Caki2 (cell line): ENCODE measurements around the gene CAMP. TPM values are rescaled to one million over a fixed set of nuclear protein-coding genes. Genes with fewer than 3 reads are reported as not detected.
"Not testable (repeated sequence)": the region's sequence is repeated elsewhere in the genome, so short reads cannot be mapped to it uniquely, and the experiment has no call there.

Experiments
- DNase-seq: peaks from one replicate; pipeline ENCODE4 v3.0.0-alpha.2; 2015; ENCODE audit warnings: low read depth
- in situ Hi-C: cut with HindIII; loops from 2 replicates; pipeline ENCODE4 v1.10.0; 2016; ENCODE audit warnings: low sequenced_read_pairs, low pct_unique_long_range_greater_than_20kb, mixed read lengths
- total RNA-seq: library from RNA; depleted of rRNA; stranded (reverse); fragments of >200 nt; shearing (Covaris generic); gene quantifications from 2 replicates; pipeline ENCODE4 v1.2.3, GENCODE V29; 2014; ENCODE audit warnings: low replicate concordance

CAMP gene
- total RNA-seq, 1 experiment from 2014 or later, result not detected

- DNase-seq, result no peak
- in situ Hi-C loops, result no loop called here
Observed at GRCh38 chr3:48241796-48242455, 18.6 kb downstream of the CAMP start.

DNA sequence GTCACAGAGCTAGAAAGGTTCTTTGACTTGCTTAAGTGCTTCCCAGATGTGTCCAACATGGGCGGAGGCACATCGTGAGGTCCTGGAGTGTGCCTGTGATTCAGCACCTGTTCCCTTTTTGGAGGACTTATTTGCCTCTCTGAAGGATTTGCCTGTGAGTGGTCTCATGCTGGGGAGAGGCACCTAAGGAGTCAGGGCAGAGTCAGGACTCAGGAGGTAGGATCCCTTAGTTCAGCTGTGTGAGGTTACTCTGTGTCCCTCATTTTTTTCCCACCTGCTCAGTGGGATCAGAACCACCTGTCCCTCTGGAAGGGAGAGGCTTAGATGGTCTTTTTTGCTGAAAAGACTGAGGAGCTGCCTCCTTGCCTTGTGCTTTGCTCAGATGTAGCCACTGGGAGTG is 20.6 kb downstream of the CAMP start:
- DNase-seq, result no peak
- in situ Hi-C loops, result no loop called here

DNA sequence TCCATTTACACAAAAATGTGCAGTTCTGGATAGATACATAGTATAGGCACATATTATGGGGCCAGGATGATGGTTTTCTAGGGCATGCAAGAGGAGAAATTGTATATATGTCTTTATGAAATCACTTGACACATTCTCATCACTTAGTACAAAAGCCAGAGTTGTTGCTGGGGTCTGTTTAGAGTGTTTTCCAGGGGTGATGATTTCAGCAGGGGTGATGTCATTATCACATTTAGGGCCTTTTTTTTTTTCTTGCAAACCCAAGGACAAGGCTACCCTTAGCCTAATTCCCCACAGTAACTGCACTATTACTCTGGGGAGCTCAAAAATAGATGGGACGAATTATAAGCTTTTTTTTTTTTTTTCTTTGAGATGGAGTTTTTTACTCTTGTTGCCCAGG is 21.2 kb downstream of the CAMP start:
- in situ Hi-C loops, result no loop called here
- no peak for DNase-seq

- DNase-seq, result no peak
- in situ Hi-C loops, result no loop called here
Observed at GRCh38 chr3:48245136-48245535, 21.8 kb downstream of the CAMP start.

DNA sequence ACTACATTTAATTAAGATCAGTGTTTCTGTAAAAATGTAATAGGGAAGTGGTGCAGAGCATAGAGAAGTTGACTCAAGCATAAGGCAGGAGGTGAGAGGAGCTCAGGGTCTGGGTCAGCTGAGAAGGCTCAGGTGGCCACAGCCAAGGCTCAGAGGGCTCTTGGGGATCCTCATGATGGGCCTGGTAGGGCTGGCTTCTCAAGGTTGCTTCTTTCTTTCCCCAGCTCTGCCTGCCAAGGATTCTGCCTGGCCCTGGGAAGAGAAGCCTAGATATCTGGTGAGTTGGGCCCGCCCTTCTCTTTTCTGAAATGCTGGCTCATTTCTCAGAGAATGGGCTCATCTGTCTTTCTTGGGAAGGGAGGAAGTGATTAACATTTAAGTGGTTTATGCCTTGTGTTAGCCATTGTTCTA is 24.1 kb downstream of the CAMP start:
- in situ Hi-C loops, result no loop called here
- no peak for DNase-seq

DNA sequence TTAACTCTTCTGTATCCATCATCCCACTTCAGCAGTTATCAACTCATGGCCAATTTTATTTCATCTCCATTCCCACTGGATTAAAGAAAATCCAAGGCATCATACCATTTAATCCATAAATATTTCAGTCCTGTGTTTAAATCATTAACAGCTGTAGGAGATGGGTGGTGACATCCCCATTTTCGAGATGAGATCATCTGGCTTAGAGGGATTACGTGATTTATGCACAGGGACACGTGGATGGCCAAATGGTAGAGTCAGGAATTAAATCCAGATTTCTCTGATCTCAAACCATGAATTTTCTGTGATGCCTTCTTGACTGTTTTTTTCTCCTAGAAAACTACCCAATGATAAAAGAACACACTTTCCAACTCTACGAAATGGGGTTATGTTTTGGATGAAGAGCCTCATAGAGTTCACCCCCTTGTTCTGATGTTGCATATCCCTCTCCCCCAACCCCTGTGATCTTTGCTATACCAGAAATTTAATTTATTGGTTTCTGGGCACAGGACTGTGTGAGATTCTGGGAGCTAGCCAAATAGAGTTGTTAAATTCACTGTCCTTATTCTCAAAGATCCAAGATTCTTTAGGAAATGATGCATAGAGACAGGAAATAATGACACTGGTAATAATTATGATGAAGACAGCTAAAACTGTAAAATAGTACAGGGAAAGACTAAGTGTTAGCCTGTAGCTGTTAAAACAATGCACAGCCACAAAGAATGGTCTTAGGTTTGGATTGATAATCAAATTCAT is 25.0 kb downstream of the CAMP start:
- in situ Hi-C loops, result no loop called here
- no peak for DNase-seq

- no peak for DNase-seq
- in situ Hi-C loops, result no loop called here
Observed at GRCh38 chr3:48256557-48256956, 33.3 kb downstream of the CAMP start.

DNA sequence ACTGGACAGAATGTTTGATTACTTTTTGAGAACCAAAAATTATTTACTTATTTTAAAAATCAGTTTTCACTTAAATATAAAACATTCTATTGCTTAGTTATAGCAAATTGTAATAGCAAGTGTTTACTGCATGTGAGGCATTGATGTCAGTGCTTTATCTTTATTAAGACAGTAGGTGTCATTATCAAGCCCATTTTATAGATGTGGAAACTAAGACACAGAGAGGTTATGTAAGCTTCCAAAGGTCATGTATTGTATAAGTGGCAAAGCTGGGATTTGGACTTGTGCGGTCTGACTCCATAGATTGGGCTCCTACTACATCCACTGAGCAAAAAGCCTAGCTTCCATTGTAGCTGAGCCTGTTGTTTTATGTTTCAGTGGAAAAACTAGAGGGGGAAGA is 35.2 kb downstream of the CAMP start:
- in situ Hi-C loops, result no loop called here
- no peak for DNase-seq

DNA sequence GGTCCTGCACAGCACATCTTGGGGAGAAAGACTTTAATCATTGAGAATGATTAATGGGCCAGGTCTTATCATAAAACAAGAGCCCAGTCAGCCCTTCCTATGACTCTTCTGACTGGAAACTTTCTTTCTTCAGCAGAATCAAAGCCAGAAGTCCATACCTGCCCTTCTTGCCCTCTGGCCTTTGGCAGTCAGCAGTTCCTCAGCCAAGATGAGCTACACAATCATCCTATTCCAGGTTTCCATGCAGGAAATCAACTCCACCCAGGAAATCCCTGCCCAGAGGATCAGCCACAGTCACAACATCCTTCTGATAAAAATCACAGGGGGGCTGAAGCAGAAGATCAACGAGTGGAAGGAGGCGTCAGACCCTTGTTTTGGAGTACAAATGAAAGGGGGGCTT is 44.5 kb downstream of the CAMP start:
- DNase-seq, result no peak
- in situ Hi-C loops, result no loop called here

DNA sequence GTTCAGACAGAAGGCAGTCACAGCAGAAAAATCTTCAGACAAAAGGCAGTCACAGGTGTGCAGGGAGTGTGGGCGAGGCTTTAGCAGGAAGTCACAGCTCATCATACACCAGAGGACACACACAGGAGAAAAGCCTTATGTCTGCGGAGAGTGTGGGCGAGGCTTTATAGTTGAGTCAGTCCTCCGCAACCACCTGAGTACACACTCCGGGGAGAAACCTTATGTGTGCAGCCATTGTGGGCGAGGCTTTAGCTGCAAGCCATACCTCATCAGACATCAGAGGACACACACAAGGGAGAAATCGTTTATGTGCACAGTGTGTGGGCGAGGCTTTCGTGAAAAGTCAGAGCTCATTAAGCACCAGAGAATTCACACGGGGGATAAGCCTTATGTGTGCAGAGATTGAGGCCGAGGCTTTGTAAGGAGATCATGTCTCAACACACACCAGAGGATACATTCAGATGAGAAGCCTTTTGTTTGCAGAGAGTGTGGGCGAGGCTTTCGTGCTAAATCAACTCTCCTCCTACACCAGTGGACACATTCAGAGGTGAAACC is 45.2 kb downstream of the CAMP start:
- in situ Hi-C loops, result no loop called here
- DNase-seq, result no peak

GRCh38 chr3:48268936-48269561 is 45.8 kb downstream of the CAMP start:
- DNase-seq, result no peak
- in situ Hi-C loops, result no loop called here

GRCh38 chr3:48269592-48269991 is 46.3 kb downstream of the CAMP start:
- in situ Hi-C loops, result no loop called here

GRCh38 chr3:48270306-48270705 is 47.0 kb downstream of the CAMP start:
- no peak for DNase-seq
- in situ Hi-C loops, result no loop called here

More at GRCh38 chr3:48269592-48269991, 46.3 kb downstream of the CAMP start:
- DNase-seq, result no peak

- in situ Hi-C loops, result not testable (repeated sequence)
Observed at GRCh38 chr3:48271223-48271622, 47.9 kb downstream of the CAMP start.

DNA sequence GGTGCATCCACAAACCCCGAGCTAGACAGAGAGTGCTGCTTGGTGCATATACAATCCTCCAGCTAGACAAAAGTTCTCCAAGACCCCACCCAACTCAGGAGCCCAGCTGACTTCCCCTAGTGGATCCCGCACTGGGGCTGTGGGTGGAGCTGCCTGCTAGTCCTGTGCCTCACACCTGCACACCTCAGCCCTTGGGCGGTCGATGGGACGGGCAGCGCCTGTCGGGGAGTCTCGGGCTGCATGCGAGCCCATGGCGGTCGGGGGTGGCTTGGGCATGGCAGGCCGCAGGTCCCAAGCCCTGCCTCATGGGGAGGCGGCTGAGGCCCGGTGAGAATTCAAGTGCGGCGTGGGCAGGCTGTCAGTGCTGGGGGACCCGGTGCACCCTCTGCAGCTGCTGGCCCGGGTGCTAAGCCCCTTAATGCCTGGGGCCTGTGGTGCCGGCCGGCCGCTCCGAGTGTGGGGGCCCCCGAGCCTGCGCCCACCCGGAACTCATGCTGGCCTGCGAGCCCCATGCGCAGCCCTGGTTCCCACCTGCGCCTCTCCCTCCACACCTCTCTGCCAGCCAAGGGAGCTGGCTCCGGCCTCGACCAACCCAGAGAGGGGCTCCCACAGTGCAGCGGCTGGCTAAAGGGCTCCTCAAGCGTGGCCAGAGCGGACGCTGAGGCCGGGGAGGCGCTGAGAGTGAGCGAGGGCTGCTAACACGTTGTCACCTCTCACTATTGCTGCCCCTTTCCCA is 48.6 kb downstream of the CAMP start:
- no peak for DNase-seq
- in situ Hi-C loops, result no loop called here

More at GRCh38 chr3:48271223-48271622, 47.9 kb downstream of the CAMP start:
- not testable (repeated sequence) for DNase-seq

GRCh38 chr3:48273594-48274211 is 50.4 kb downstream of the CAMP start:
- in situ Hi-C loops, result no loop called here
- DNase-seq, result peak; percentile 35

GRCh38 chr3:48274452-48274851 is 51.2 kb downstream of the CAMP start:
- in situ Hi-C loops, result no loop called here
- no peak for DNase-seq
